ENCODE results near the gene PIP5K1C.
A peak's percentile ranks its signal among the peaks of the same experiment; 100 is the strongest.
"Not testable (repeated sequence)": the region's sequence is repeated elsewhere in the genome, so short reads cannot be mapped to it uniquely, and the experiment has no call there.

PIP5K1C gene

DNA sequence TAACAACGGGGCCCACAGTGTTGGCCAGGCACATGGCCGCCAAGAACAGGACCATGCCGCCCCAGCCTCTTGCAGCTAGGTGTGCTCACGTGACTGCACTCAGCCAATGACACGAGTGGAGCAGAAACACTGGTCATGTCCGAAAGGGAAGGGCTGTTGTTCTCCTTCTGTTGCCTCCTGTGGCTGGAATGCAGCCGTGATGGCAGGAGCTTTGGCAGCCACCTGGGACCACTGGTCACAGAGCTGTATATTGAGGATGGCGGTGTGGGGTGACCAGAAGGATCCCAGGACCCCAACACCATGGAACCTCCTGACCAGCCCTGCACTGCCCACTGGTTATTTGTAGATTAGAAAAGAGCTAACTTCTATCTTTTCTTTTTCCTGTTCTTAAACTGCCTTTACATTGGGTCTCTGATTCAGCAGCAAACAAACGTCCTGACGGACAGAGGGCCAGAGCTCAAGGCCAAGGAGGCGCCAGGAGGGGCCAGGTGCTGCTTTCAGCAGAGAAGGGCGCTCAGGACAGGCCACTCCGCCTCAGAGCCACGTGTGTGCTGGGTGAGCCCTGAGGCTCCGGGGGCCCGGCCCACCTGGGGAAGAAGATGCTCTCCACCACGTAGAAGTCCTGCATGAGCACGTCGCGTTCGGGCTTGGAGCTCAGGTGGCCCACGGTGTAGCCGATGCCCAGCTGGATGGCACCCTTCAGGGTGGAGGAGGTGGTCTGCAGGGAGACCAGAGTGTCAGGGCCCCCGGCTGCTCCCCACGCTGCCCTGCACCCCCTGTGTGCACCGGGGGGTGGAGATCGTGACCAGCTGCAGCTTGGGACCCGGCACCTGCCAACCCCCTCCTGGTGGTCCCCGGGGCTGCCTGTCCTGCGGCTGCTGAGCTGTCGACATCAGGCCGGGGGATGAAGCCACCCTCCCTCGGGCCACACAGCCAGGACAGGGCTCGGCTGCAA is 38.7 kb downstream of the PIP5K1C start:
- DNase-seq (ENCODE audit: low read depth in 2 of 2): no peak

GRCh38 chr19:3660493-3661219 is 39.6 kb downstream of the PIP5K1C start:
- no peak for DNase-seq (ENCODE audit: low read depth in 2 of 2)

- no peak for DNase-seq (ENCODE audit: low read depth in 2 of 2)
Measured at GRCh38 chr19:3659746-3660112, 40.5 kb downstream of the PIP5K1C start.

DNA sequence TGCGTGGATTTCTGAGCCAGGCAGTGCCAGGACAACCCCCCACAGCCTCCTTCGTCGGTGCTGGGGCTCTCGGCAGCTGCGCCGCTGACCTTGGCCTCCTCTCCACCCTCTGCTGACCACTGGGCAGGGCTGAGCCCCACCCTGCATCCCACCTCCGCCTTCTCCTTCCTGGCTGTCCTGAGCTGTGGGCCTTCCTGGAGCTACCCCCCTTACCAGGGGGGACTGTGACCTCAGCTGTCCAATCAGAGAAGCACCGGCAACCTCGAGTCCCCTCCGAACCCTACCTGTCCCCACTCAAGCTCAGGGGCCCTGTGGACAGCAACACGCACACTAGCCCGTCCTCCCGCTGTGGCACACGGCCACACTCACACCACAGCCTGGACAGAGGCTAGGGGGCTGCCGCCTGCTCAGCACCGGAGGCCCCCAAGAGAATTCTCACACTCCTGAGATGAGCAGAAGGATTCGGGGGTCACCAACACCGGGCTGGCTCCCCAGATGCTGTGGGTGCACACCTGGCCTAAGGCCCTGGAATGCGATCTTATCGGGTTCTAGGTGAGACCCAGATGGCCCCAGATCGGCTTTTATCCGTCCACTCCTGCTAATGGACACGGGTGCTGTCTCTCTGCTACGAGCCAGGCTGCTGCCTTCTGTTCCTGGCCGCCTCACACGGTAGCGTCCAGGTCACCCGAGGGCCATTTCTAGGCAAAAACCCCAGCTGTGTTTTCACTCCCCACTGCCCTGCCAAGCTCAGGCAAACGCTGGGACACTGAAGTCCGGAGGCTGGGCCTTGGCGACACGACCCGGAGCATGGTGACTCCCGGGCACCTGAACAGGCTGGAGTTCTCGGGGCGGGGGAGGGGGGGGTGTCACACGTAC is 41.2 kb downstream of the PIP5K1C start:
- DNase-seq (ENCODE audit: low read depth in 2 of 2): no peak

GRCh38 chr19:3658004-3658869 is 42.0 kb downstream of the PIP5K1C start:
- no peak for DNase-seq (ENCODE audit: low read depth in 2 of 2)

- DNase-seq (ENCODE audit: low read depth in 2 of 2): no peak
Measured at GRCh38 chr19:3657395-3657769, 42.9 kb downstream of the PIP5K1C start.

- no peak for DNase-seq (ENCODE audit: low read depth in 2 of 2)
Measured at GRCh38 chr19:3656747-3657394, 43.4 kb downstream of the PIP5K1C start.

GRCh38 chr19:3656073-3656746 is 44.1 kb downstream of the PIP5K1C start:
- no peak for DNase-seq (ENCODE audit: low read depth in 2 of 2)

DNA sequence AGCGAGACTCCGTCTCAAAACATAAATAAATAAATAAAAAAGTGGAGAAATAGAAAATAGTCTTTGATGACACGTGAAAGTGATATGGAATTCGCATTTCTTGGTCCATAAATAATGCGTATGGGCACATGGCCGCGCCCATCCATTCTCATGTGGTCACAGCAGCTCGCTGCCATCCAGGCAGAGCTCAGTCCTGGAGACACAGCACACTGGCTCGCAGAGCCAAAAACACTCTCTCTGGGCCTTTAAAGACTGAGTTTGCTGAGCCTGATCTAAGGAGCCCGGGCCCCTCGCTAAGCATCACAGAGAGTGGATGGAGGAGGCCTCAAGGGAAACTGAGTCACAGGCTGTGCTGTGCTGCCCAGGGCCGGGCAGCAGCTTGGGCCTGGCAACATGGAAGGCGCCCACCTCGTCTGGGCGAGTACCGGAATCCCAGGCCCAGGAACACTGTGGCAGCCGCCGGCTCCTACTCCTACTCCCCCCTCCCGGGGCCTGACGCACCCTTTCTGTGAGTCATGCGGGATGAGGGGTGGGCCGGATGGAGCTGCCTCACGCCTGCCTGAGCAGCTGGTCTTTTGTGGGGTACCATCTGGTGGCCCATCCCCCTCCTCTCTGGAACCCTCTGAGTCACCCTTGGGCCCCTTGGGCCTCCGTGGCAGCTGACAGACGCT is 44.7 kb downstream of the PIP5K1C start:
- DNase-seq (ENCODE audit: low read depth in 2 of 2): peak; percentile 86 to 87

DNA sequence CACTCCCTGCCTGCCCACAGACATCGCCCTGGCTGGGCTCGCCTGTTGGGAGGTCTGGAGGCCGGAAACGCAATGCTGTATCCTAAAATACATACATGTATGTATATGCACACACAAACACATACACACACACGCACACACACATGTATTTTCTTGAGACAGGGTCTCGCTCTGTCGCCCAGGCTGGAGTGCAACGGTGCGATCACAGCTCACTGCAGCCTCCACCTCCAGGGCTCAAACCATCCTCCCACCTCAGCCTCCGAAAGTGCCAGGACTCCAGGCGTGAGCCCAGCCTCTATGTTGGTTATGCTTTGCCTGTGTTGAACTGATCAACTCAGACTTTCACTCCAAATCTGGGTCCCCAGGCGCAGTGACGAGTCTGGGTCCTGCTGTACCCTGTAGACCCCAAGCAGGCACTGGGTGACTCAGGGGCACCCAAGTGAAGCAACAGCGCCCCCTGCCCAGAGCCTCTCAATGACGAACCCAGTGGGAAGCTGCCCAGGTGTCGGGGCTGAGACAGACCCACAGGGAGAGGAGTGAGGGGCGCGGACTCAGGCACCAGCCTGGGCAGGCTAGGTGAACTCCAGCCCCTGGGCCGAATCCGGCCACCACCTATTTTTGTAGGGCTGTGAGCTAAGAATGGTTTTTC is 46.3 kb downstream of the PIP5K1C start:
- DNase-seq (ENCODE audit: low read depth in 2 of 2): no peak

DNA sequence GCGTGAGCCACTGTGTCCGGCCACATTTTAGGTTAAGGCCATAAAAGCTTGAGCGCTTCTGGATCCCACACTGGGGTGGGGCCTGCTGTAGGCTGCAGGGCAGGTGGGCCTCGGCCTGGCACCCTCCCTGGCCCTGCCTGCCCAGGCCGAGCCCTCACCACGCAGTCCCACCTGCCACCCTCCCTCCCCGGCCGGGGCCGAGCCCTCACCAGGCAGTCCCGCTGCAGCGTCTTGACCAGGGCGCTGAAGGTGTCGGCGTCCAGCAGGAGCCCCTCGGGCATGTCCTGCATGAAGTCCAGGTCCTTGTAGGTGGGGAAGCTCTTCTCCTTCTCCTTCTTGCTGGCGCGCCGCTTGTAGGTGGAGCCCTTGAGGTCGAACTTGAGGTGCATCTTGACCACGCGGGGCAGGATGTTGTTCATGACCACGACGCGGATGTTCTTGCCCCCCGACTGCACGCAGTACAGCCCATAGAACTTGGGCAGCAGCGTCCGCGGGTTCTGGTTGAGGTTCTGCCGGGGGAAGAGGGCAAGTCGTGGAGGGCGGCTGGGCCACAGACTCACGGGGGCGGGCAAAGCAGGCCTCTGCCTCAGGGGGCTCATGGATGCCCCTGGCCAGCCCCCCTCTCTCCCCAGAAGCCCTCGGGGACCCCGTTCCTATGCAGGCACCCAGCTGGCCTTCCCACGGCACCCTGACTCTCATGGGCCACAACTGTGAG is 47.0 kb downstream of the PIP5K1C start:
- no peak for DNase-seq (ENCODE audit: low read depth in 2 of 2)

DNA sequence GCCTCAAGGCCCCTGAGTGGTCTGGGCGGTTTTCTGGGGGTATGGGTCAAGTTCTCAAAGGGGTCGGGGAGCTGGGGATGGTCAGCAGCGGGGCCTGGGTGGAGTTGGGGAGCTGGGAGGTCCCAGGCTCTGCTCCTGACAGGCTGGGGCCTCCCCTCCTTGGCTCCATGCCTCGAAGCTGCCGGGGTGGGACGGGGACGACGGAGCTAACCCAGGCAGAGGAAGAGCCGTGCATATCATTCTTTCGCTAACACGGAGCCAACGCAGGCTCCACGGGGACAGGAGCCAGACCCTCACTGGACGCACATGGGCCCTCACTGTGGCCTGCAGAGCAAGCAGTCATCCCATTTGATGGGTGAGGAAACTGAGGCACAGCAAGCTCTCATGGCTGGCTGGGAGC is 47.8 kb downstream of the PIP5K1C start:
- no peak for DNase-seq (ENCODE audit: low read depth in 2 of 2)

DNA sequence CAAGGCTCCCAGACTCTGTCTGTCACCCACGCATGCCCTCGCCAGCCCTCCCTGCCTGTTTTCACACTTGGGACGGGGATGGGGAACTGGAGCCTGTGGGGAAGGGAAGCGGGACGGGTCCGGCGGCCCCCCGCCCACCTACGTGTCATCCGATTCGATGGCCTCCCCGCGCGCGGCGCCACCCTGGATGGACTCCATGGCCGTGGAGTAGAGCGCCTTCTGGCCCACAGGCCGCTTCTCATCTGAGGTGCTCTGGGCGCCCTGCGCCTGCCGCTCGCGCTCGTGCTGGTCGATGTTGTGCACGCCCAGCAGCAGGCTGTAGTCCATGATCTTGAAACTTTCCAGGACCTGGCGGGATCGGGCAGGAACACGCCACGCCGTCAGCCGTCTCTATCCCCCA is 48.6 kb downstream of the PIP5K1C start:
- no peak for DNase-seq (ENCODE audit: low read depth in 2 of 2)

- DNase-seq (ENCODE audit: low read depth in 2 of 2): no peak
Measured at GRCh38 chr19:3649888-3650287, 50.4 kb downstream of the PIP5K1C start.

DNA sequence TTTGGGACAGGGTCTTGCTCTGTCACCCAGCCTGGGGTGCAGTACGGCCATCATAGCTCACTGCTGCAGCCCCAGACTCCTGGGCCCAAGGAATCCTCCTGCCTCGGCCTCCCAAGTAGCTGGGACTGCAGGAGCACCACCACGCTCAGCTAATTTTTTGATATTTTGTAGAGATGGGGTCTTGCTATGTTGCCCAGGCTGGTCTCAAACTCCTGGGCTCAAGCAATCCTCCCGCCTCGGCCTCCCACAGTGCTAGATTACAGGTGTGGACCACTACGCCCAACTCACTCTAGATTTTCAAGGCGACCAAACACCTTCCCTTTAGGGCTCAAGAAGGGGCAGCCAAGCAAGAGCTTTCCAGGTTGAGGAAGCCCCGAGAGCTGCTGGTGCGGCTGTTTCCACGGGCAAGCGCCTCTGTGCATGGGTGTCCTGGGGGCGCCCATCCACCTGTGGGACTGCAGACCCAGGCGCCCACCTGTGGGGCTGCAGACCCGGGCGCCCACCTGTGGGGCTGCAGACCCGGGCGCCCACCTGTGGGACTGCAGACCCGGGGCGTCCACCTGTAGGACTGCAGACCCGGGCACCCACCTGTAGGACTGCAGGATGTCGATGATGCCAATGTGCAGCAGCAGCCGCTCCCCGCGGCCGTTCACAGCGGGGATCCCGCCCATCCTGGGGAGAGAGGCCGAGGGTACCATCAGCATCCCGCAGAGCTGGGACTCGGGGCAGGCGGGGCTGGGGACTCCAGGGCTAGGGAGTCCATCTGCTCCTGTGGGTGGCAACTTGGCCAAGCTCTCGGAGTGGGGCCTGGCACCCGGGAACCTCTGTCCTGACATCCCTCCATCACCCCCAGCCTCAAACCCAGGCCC is 52.0 kb downstream of the PIP5K1C start:
- no peak for DNase-seq (ENCODE audit: low read depth in 2 of 2)

- not testable (repeated sequence) for DNase-seq (ENCODE audit: low read depth in 2 of 2)
Measured at GRCh38 chr19:3647102-3647501, 53.2 kb downstream of the PIP5K1C start.

All from fibroblast of skin of left biceps (primary cell).